ENCODE data around the gene NACA.

DNA sequence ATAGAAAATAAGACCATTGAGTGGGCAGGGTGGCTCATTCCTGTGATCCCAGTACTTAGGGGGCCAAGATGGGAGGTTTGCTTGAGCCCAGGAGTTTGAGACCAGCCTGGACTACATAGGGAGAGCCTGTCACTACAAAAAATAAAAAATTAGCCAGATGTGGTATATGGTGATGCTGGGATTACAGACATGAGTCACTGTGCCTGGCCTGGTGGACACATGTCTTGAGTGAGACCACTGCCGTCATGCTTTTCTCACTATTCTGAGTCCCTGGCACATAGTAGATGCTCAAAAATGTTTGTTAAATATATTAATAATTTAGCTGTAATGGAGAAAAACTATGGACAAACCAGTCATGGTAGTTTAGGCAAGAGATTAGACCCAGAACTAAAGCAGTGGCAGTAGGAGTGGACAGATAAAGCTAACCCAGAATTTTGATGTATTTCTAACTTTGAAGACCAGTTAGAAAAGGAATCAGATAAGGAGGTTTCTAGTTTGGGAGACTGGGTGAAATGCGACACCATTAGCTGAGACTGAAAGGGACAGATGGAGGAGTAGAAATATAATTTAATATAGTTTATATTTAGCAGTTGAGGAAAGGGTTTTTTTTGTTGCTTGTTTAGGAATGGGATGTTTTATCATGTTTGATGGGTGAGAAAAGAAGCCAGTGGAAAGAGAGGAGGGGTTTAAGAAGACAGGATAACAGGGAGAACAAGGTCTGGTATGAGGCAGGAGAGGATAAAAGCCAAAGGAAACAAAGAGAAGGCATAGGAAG lies 29.6 kb downstream of the NACA start:
- TF ChIP-seq, protein P1, sequence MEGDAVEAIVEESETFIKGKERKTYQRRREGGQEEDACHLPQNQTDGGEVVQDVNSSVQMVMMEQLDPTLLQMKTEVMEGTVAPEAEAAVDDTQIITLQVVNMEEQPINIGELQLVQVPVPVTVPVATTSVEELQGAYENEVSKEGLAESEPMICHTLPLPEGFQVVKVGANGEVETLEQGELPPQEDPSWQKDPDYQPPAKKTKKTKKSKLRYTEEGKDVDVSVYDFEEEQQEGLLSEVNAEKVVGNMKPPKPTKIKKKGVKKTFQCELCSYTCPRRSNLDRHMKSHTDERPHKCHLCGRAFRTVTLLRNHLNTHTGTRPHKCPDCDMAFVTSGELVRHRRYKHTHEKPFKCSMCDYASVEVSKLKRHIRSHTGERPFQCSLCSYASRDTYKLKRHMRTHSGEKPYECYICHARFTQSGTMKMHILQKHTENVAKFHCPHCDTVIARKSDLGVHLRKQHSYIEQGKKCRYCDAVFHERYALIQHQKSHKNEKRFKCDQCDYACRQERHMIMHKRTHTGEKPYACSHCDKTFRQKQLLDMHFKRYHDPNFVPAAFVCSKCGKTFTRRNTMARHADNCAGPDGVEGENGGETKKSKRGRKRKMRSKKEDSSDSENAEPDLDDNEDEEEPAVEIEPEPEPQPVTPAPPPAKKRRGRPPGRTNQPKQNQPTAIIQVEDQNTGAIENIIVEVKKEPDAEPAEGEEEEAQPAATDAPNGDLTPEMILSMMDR (IDR thresholded peaks at IDR 0.05; ENCODE audit: low read depth, low read length, poor library complexity, severe bottlenecking): no peak
- no peak for TF ChIP-seq EZH2phosphoT487 (IDR thresholded peaks at IDR 0.05; ENCODE audit: borderline replicate concordance, low read length)
